Activated CD4-positive, CD25-positive, alpha-beta regulatory T cell (primary cell): ENCODE results near the gene CDH20.
A peak's percentile ranks its signal among the peaks of the same experiment; 100 is the strongest.

ENCODE experiments used
- DNase-seq, 4 experiments: peaks; one replicate each; lab custom pipeline; 2025; lab: John Stamatoyannopoulos, UW

CDH20 gene

GRCh38 chr18:61531182-61531581 is 198.0 kb downstream of the CDH20 start:
- DNase-seq, result no peak

- no peak for DNase-seq
Observed at GRCh38 chr18:61531891-61532290, 198.7 kb downstream of the CDH20 start.

GRCh38 chr18:61535401-61535800 is 202.2 kb downstream of the CDH20 start:
- no peak for DNase-seq

- no peak for DNase-seq
Observed at GRCh38 chr18:61541673-61542072, 208.4 kb downstream of the CDH20 start.

GRCh38 chr18:61542596-61542995 is 209.4 kb downstream of the CDH20 start:
- no peak for DNase-seq

GRCh38 chr18:61543518-61543917 is 210.3 kb downstream of the CDH20 start:
- no peak for DNase-seq

- no peak for DNase-seq
Observed at GRCh38 chr18:61544178-61544577, 210.9 kb downstream of the CDH20 start.

GRCh38 chr18:61545281-61546245 is 212.3 kb downstream of the CDH20 start:
- no peak for DNase-seq

- no peak for DNase-seq
Observed at GRCh38 chr18:61546590-61546989, 213.4 kb downstream of the CDH20 start.

- DNase-seq, result no peak
Observed at GRCh38 chr18:61549416-61549815, 216.2 kb downstream of the CDH20 start.

- DNase-seq, result no peak
Observed at GRCh38 chr18:61549889-61550288, 216.7 kb downstream of the CDH20 start.

GRCh38 chr18:61551586-61551985 is 218.4 kb downstream of the CDH20 start:
- DNase-seq, result no peak

- no peak for DNase-seq
Observed at GRCh38 chr18:61553045-61553659, 219.9 kb downstream of the CDH20 start.

- peak in 1 of 4 experiments; percentile 5 for DNase-seq
Observed at GRCh38 chr18:61554117-61554776, 221.0 kb downstream of the CDH20 start.

GRCh38 chr18:61554946-61555361 is 221.7 kb downstream of the CDH20 start:
- no peak for DNase-seq

- no peak for DNase-seq
Observed at GRCh38 chr18:61556316-61556715, 223.1 kb downstream of the CDH20 start.

- DNase-seq, result no peak
Observed at GRCh38 chr18:61556862-61557261, 223.6 kb downstream of the CDH20 start.

- DNase-seq, result no peak
Observed at GRCh38 chr18:61569176-61569892, 236.1 kb downstream of the CDH20 start.

GRCh38 chr18:61570070-61570469 is 236.8 kb downstream of the CDH20 start:
- no peak for DNase-seq

- DNase-seq, result no peak
Observed at GRCh38 chr18:61572084-61572655, 238.9 kb downstream of the CDH20 start.

- no peak for DNase-seq
Observed at GRCh38 chr18:61572871-61573270, 239.6 kb downstream of the CDH20 start.

- DNase-seq, result no peak
Observed at GRCh38 chr18:61574665-61575064, 241.4 kb downstream of the CDH20 start.
